SU-DHL-6 (cell line): ENCODE results near the gene WDR37.

Experiments
- H2AFZ ChIP-seq: fragments of 200-600 bp; sonication (generic); 2 replicates; pipeline ENCODE4 v1.6.1; 2014; ENCODE audit warnings: low read depth, mild to moderate bottlenecking, moderate library complexity, mixed read lengths, antibody characterized with exemption, low read length; ENCODE audit not compliant: severe bottlenecking
- H3F3A ChIP-seq: fragments of 200-600 bp; shearing (Covaris generic); 2 replicates; pipeline ENCODE4 v1.6.0; 2016; ENCODE audit warnings: antibody characterized with exemption, mild to moderate bottlenecking; ENCODE audit not compliant: insufficient read depth
- H3K27ac ChIP-seq: fragments of 200-600 bp; sonication (generic); 2 replicates; pipeline ENCODE4 v1.5.1; 2016; ENCODE audit warnings: low read depth, mild to moderate bottlenecking, low read length, moderate library complexity, mixed read lengths
- H3K27me3 ChIP-seq: fragments of 200-600 bp; sonication (generic), shearing (Covaris generic); 2 replicates; pipeline ENCODE4 v1.6.0; 2014; ENCODE audit warnings: mild to moderate bottlenecking, low read length
- H3K36me3 ChIP-seq: fragments of 200-600 bp; sonication (generic); 2 replicates; pipeline ENCODE4 v1.6.1; 2014; ENCODE audit warnings: mild to moderate bottlenecking, low read length, mixed read lengths
- H3K4me2 ChIP-seq: fragments of 300-600, 200-600 bp; shearing (Covaris generic), sonication (generic); 2 replicates; pipeline ENCODE4 v1.6.0; 2014; ENCODE audit warnings: low read length, low read depth, mild to moderate bottlenecking; ENCODE audit not compliant: poor library complexity, severe bottlenecking
- H3K4me3 ChIP-seq: fragments of 200-600 bp; sonication (generic); 2 replicates; pipeline ENCODE4 v1.5.1; 2014; ENCODE audit warnings: antibody characterized with exemption, low read length, mild to moderate bottlenecking, mixed read lengths; ENCODE audit not compliant: insufficient read depth, poor library complexity, severe bottlenecking
- H3K79me2 ChIP-seq: fragments of 200-600 bp; sonication (generic); 2 replicates; pipeline ENCODE4 v1.6.1; 2014; ENCODE audit warnings: mild to moderate bottlenecking, low read length, moderate library complexity; ENCODE audit not compliant: insufficient read depth
- H3K9ac ChIP-seq: fragments of 200-600 bp; sonication (generic); 2 replicates; pipeline ENCODE4 v1.7.0; 2014; ENCODE audit warnings: mild to moderate bottlenecking, low read length
- H3K9me2 ChIP-seq: fragments of 200-600 bp; sonication (generic); replicated peaks from 2 replicates; pipeline ENCODE4 v1.6.1; 2014; ENCODE audit warnings: low read length; ENCODE audit not compliant: insufficient read depth
- H3K9me3 ChIP-seq: fragments of 200-600 bp; sonication (generic); 2 replicates; pipeline ENCODE4 v1.6.1; 2014; ENCODE audit warnings: low read length, mixed read lengths; ENCODE audit not compliant: insufficient read depth
- H4K20me1 ChIP-seq: fragments of 200-600 bp; sonication (generic); 2 replicates; pipeline ENCODE4 v1.6.1; 2014; ENCODE audit warnings: low read depth, mild to moderate bottlenecking, antibody characterized with exemption, low read length, moderate library complexity, mixed read lengths
- EZH2phosphoT487 ChIP-seq: fragments of 200-600 bp; sonication (generic), shearing (Covaris generic); conservative IDR thresholded peaks from 2 replicates; pipeline ENCODE4 v1.6.1; 2018; ENCODE audit warnings: mild to moderate bottlenecking, antibody characterized with exemption, low read length, moderate library complexity, mixed read lengths
- TF ChIP-seq, protein P1 (sequence below): fragments of 200-600 bp; sonication (generic); IDR thresholded peaks from one replicate; pipeline ENCODE4 v1.5.1; 2017; ENCODE audit warnings: antibody characterized with exemption, mild to moderate bottlenecking, low read length, moderate library complexity; ENCODE audit not compliant: insufficient read depth, poor library complexity, severe bottlenecking

The WDR37 gene

DNA sequence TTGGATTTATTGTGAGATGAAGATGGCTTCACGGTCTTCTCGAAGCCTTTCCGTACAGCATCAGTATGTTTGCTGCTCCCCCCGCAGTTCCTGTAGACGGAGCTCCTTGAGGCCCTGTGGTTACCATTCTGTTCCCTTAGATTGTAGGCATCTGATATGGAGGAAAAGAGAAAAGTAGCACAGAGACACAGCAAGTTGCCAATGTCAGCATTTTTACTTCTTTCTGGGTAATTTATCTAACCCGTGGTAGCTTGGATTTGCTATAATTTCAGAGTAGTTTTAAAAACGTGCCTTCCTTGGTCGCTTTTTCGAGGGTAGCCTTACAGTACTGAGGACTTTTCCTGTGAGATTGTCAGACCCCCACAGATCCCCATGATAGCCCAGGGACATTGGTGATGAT is 37.5 kb downstream of the WDR37 start:
- Histone ChIP-seq H3K9me3 (no peaks in the 10 kb centered on the region), H2AFZ (no peak overlapping the region), H3F3A (no peaks in the 10 kb centered on the region), H3K36me3 (no peaks in the 10 kb centered on the region), H4K20me1 (no peaks in the 10 kb centered on the region), H3K79me2 (no peaks in the 10 kb centered on the region), H3K9ac (no peak overlapping the region), H3K4me2 (no peak overlapping the region), H3K27me3 (no peaks in the 10 kb centered on the region), H3K4me3 (no peak overlapping the region), H3K9me2 (no peaks in the 10 kb centered on the region), H3K27ac (no peak overlapping the region)
- no peak for TF ChIP-seq EZH2phosphoT487
- TF ChIP-seq, protein P1, sequence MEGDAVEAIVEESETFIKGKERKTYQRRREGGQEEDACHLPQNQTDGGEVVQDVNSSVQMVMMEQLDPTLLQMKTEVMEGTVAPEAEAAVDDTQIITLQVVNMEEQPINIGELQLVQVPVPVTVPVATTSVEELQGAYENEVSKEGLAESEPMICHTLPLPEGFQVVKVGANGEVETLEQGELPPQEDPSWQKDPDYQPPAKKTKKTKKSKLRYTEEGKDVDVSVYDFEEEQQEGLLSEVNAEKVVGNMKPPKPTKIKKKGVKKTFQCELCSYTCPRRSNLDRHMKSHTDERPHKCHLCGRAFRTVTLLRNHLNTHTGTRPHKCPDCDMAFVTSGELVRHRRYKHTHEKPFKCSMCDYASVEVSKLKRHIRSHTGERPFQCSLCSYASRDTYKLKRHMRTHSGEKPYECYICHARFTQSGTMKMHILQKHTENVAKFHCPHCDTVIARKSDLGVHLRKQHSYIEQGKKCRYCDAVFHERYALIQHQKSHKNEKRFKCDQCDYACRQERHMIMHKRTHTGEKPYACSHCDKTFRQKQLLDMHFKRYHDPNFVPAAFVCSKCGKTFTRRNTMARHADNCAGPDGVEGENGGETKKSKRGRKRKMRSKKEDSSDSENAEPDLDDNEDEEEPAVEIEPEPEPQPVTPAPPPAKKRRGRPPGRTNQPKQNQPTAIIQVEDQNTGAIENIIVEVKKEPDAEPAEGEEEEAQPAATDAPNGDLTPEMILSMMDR = no peak

DNA sequence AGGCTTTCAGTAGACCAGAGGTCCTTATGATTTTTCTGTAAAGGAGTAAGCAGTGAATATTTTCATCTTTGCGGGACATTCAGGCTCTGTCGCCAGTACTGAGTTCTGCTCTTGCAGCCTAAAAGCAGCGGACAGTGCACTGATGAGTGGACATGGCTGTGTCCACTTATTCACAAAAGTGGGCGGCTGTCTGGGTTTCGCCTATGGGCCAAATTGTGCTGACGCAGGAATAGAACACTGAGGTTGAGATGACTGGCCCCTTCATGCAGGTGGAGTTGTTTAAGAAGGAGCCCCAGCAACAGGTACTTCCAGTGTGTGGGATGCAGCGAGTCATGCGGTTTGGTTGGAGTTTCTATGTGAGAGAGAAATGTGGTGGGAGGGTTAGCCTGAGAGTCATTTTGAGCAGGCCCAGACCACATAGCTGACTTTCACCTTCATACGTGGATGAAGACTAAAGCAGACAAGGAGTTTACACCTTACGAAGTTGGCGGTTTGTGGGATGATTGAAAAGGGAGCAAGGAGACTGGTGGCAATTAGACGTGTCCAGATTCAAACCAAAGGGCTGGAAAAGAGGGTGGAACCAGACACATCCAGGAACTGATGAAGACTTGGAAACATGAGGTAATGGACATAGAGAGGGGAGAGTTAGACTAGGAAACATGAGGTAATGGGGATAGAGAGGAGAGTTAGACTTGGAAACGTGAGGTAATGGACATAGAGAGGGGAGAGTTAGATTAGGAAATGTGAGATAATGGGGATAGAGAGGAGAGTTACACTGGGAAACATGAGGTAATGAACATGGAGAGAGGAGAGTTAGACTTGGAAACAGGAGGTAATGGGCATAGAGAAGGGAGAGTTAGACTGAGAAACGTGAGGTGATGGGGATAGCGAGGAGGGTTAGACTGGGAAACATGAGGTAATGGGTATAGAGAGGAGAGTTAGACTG is 38.2 kb downstream of the WDR37 start:
- Histone ChIP-seq H2AFZ (no peak overlapping the region), H3K9me2 (no peaks in the 10 kb centered on the region), H3K9ac (no peak overlapping the region), H3K4me3 (no peak overlapping the region), H3K4me2 (no peak overlapping the region), H3K36me3 (no peaks in the 10 kb centered on the region), H3K79me2 (no peaks in the 10 kb centered on the region), H4K20me1 (no peaks in the 10 kb centered on the region), H3K9me3 (no peaks in the 10 kb centered on the region), H3K27me3 (no peaks in the 10 kb centered on the region), H3F3A (no peaks in the 10 kb centered on the region), H3K27ac (no peak overlapping the region)
- TF ChIP-seq, protein P1 = no peak
- no peak for TF ChIP-seq EZH2phosphoT487

DNA sequence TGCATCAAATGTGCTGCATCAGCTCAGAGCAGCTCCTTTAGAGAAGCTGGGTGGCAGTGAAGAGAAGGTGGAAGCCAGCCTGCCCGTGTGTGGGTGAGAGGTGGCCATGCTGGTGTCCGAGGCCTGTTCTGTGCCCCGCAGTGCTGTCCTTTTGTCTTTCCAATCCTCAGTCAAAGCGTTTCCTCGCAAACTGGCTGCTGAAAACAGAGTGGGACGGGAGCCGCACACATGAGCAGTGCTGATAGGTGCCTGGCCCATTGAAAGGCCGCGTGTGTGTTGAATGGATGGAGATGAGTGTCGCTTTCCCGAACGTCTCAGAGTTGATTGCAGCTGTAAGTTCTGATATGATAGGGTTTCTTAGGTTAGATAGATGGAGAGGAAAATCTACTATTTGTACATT is 39.3 kb downstream of the WDR37 start:
- TF ChIP-seq, protein P1 = no peak
- TF ChIP-seq EZH2phosphoT487 = no peak
- H2AFZ ChIP-seq = no peak overlapping the region
- no peaks in the 10 kb centered on the region for H3K9me2 ChIP-seq
- no peaks in the 10 kb centered on the region for H3K9me3 ChIP-seq
- no peak overlapping the region for H3K27ac ChIP-seq
- H3F3A ChIP-seq = no peaks in the 10 kb centered on the region
- no peaks in the 10 kb centered on the region for H3K79me2 ChIP-seq
- no peaks in the 10 kb centered on the region for H3K36me3 ChIP-seq
- H3K4me2 ChIP-seq = no peak overlapping the region
- H4K20me1 ChIP-seq = no peaks in the 10 kb centered on the region
- no peak overlapping the region for H3K9ac ChIP-seq
- no peaks in the 10 kb centered on the region for H3K27me3 ChIP-seq
- H3K4me3 ChIP-seq = no peak overlapping the region
